HFF-Myc (cell line): ENCODE measurements around the gene MYOF.
"Not testable (repeated sequence)": the region's sequence is repeated elsewhere in the genome, so short reads cannot be mapped to it uniquely, and the experiment has no call there.

ENCODE experiments used
- DNase-seq: peaks from one replicate; pipeline ENCODE4 v3.0.0-alpha.2; 2011; ENCODE audit warnings: low read depth; ENCODE audit errors: extremely low read depth
- H3K4me3 ChIP-seq: replicated peaks from 2 replicates; pipeline ENCODE4 v1.5.1; 2011; ENCODE audit warnings: low read depth, mild to moderate bottlenecking, control low read depth, low read length
- CTCF ChIP-seq: IDR thresholded peaks from 2 replicates; pipeline ENCODE4 v1.5.1; 2012; ENCODE audit warnings: mild to moderate bottlenecking, low read depth, low read length, control low read depth; ENCODE audit errors: missing control alignments

Gene MYOF

GRCh38 chr10:93290661-93291354 is 191.3 kb downstream of the MYOF start:
- H3K4me3 ChIP-seq: no peak overlapping the region
- no peak for DNase-seq
- no peak for TF ChIP-seq CTCF

- no peak overlapping the region for H3K4me3 ChIP-seq
Measured at GRCh38 chr10:93288679-93289634, 193.2 kb downstream of the MYOF start.

GRCh38 chr10:93287775-93288174 is 194.4 kb downstream of the MYOF start:
- TF ChIP-seq CTCF: no peak
- no peak for DNase-seq
- H3K4me3 ChIP-seq: no peak overlapping the region

More at GRCh38 chr10:93288679-93289634, 193.2 kb downstream of the MYOF start:
- peak; percentile 75 for TF ChIP-seq CTCF
- DNase-seq: peak; percentile 77

GRCh38 chr10:93284246-93284645 is 197.9 kb downstream of the MYOF start:
- H3K4me3 ChIP-seq, DNase-seq: not testable (repeated sequence)

- DNase-seq: no peak
- no peak for TF ChIP-seq CTCF
- no peak overlapping the region for H3K4me3 ChIP-seq
Measured at GRCh38 chr10:93281367-93281720, 200.8 kb downstream of the MYOF start.

GRCh38 chr10:93280699-93281366 is 201.3 kb downstream of the MYOF start:
- no peak overlapping the region for H3K4me3 ChIP-seq
- no peak for TF ChIP-seq CTCF
- no peak for DNase-seq
